Skin epidermis (tissue), 12 donors: Measurements from ENCODE around the gene MAP2K7.
A peak's percentile ranks its signal among the peaks of the same experiment; 100 is the strongest.
"Not testable (repeated sequence)": the region's sequence is repeated elsewhere in the genome, so short reads cannot be mapped to it uniquely, and the experiment has no call there.

Source experiments
- H3K27ac ChIP-seq, 21 experiments: fragments of 200-600 bp; sonication (generic) in 11 of 21; one replicate each; pipeline ENCODE4 v1.5.0; 2020; ENCODE audit warnings: mild to moderate bottlenecking in 3 of 21, inconsistent platforms in 2 of 21, moderate library complexity in 2 of 21
- H3K4me3 ChIP-seq, 7 experiments: fragments of 200-600 bp; sonication (generic) in 2 of 7; one replicate each; pipeline ENCODE4 v1.5.0; 2020; ENCODE audit warnings: inconsistent platforms in 2 of 7, mild to moderate bottlenecking in 2 of 7, moderate library complexity in 1 of 7

Gene MAP2K7

GRCh38 chr19:7879111-7879807, 24.4 kb upstream of the MAP2K7 start:
- no peak overlapping the region for H3K4me3 ChIP-seq

GRCh38 chr19:7879836-7880235, 23.8 kb upstream of the MAP2K7 start:
- Histone ChIP-seq H3K4me3 (no peak overlapping the region), H3K27ac (no peak overlapping the region)

More at GRCh38 chr19:7879111-7879807, 24.4 kb upstream of the MAP2K7 start:
- no peak overlapping the region for H3K27ac ChIP-seq

- H3K27ac ChIP-seq = no peak overlapping the region
- no peak overlapping the region for H3K4me3 ChIP-seq
These were observed 21.8 kb upstream of the MAP2K7 start for GRCh38 chr19:7881910-7882309.

- Histone ChIP-seq H3K4me3 (no peak overlapping the region), H3K27ac (no peak overlapping the region)
These were observed 20.6 kb upstream of the MAP2K7 start for GRCh38 chr19:7883105-7883504.

- Histone ChIP-seq H3K4me3 (no peak overlapping the region), H3K27ac (no peak overlapping the region)
These were observed 19.7 kb upstream of the MAP2K7 start for GRCh38 chr19:7883796-7884570.

- Histone ChIP-seq H3K27ac (no peak overlapping the region), H3K4me3 (no peak overlapping the region)
These were observed 17.9 kb upstream of the MAP2K7 start for GRCh38 chr19:7885818-7886217.

GRCh38 chr19:7887408-7888144, 16.1 kb upstream of the MAP2K7 start:
- Histone ChIP-seq H3K27ac (peak overlapping the region in 1 of 21 experiments; percentile 61), H3K4me3 (no peak overlapping the region)

DNA sequence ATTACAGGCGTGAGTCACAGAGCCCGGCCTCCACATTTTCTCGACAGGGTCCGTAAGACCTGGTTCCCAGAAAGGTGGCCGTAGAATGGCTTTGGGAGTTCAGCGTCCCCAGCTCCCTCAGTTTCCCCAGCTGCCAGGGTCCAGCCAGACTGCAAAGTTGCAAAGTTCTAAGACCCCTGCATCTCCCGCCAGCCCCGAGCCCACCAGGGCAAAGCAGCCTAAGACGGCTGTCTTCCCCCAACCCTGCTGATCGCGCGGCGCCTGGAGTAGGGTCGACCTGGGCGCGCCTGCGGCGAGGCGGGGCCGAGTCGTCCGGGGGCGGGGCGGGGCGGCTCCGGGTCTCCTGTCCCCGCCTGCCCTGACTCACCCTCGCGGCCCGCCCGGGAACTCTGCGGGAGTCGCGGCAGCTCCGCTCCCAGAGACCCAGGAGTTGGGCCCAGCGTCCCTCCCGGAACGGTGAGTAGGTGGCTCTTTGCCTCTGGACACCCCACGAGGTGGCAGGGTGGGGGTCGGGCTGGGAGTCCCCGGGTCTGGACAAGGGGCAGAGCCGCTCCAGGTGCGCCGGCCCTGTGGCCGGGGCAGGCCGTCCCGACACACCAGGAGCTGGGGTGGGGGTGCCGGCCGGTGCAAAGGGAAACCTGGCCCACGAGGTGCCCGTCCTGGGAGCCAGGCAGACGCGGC, 15.4 kb upstream of the MAP2K7 start, which contains the start of gene LRRC8E:
TSS of gene LRRC8E (plus strand) at position 366 of the 681 bp plus-strand sequence. CDS start 7,094 bp downstream, outside the sequence.
- H3K4me3 ChIP-seq = peak within 1 kb of the TSS; percentile 32 to 57 (median 49)
- H3K27ac ChIP-seq = peak within 1 kb of the TSS; percentile 14 to 91 (median 80)

GRCh38 chr19:7888826-7889217, 14.9 kb upstream of the MAP2K7 start:
- peak overlapping the region; percentile 14 to 91 (median 80) for H3K27ac ChIP-seq
- peak overlapping the region; percentile 32 to 57 (median 49) for H3K4me3 ChIP-seq

- not testable (repeated sequence) for H3K27ac ChIP-seq
These were observed 10.1 kb upstream of the MAP2K7 start for GRCh38 chr19:7893362-7894101.

DNA sequence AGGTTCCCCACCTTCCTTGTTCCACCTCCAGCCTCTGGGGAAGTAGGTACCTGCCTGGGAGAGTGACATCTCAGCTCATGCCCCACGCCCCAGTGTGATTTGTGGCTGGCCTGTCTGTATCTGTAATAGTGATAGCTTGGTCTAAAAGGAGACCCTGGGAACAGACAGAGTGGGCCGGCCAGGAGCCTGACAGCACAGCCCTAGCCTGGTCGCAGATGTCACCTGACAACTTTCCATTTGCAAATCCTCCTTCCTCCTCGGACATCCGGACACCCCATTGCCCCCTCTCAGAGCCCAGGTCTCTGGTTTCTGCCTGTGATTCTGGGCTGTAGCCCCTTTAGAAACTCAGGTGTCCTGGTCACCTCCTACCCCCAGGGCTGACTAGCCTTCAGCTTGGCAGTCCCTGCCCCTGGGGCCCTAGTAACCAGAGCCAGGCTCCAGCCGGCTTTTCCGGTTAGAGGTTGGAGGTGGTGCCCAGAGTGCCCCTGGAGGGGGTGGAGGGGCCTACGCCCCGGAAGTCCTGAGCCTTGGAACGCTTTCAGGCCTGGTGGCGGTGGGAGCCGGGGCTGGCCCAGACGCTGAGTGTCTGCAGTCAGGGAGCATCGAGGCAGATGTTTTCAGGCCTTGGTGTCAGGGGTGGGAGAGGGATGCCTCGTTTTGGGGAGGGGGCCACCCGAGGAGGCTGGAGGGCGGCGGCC, 8.9 kb upstream of the MAP2K7 start:
- peak overlapping the region in 7 of 21 experiments; percentile 35 to 63 (median 43) for H3K27ac ChIP-seq

More at GRCh38 chr19:7893362-7894101, 10.1 kb upstream of the MAP2K7 start:
- H3K4me3 ChIP-seq = not testable (repeated sequence)

GRCh38 chr19:7895565-7895964, 8.1 kb upstream of the MAP2K7 start:
- Histone ChIP-seq H3K4me3 (no peak overlapping the region), H3K27ac (peak overlapping the region in 4 of 21 experiments; percentile 35 to 59 (median 43))

More for the DNA sequence above, 8.9 kb upstream of the MAP2K7 start:
- no peak overlapping the region for H3K4me3 ChIP-seq

- Histone ChIP-seq H3K27ac (peak overlapping the region in 9 of 21 experiments; percentile 30 to 79 (median 61)), H3K4me3 (no peak overlapping the region)
These were observed 6.4 kb upstream of the MAP2K7 start for GRCh38 chr19:7897292-7897691.

DNA sequence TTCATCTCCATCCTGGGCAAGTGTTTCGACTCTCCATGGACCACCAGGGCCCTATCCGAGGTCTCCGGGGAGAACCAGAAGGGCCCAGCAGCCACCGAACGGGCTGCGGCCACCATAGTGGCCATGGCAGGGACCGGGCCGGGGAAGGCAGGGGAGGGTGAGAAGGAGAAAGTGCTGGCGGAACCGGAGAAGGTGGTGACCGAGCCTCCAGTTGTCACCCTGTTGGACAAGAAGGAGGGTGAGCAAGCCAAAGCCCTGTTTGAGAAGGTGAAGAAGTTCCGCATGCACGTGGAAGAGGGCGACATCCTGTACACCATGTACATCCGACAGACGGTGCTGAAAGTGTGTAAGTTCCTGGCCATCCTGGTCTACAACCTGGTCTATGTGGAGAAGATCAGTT, 4.7 kb upstream of the MAP2K7 start:
- H3K4me3 ChIP-seq = no peak overlapping the region
- no peak overlapping the region for H3K27ac ChIP-seq

GRCh38 chr19:7899751-7900378, 3.8 kb upstream of the MAP2K7 start:
- peak overlapping the region in 20 of 21 experiments; percentile 32 to 95 (median 82) for H3K27ac ChIP-seq
- H3K4me3 ChIP-seq = no peak overlapping the region

DNA sequence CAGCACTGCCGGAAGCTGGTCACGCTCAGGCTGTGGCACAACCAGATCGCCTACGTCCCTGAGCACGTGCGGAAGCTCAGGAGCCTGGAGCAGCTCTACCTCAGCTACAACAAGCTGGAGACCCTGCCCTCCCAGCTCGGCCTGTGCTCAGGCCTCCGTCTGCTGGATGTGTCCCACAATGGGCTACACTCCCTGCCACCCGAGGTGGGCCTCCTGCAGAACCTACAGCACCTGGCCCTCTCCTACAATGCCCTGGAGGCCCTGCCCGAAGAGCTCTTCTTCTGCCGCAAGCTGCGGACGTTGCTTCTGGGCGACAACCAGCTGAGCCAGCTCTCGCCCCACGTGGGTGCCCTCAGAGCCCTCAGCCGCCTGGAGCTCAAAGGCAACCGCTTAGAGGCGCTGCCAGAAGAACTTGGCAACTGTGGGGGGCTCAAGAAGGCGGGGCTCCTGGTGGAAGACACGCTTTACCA, 3.2 kb upstream of the MAP2K7 start:
- H3K4me3 ChIP-seq = no peak overlapping the region

DNA sequence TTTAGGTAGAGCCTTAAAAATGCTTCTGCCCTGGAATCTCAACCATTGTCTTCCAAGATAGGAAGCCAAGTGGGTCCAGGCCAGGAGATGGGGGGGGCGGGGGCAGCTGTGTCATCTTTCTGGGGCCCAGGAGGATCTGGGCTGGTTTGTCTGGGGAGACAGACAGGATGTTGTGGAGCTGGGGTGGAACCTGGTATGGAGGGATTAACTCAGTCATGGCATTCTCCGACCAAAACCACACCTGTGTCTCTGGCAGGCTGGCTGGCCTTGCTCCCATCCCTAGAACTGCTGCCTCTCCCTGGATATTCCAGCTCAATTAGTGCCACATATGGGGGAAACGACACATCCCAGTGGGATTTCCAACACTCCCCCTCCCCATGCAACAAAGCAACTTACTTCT, 2.7 kb upstream of the MAP2K7 start:
- Histone ChIP-seq H3K27ac (peak overlapping the region in 20 of 21 experiments; percentile 31 to 95 (median 82)), H3K4me3 (no peak overlapping the region)

More for the DNA sequence above, 3.2 kb upstream of the MAP2K7 start:
- H3K27ac ChIP-seq = peak overlapping the region; percentile 31 to 95 (median 80)
